HepG2 (cell line): ENCODE results near the gene ABCC1. TPM values are rescaled to one million over a fixed set of nuclear protein-coding genes. Genes with fewer than 3 reads are reported as not detected.
A peak's percentile ranks its signal among the peaks of the same experiment; 100 is the strongest.

ENCODE experiments used
- ATAC-seq: fragments of 200-7000 bp; cut with Tn5 transposase; 3 replicates; pipeline ENCODE4 v1.9.1; 2020; ENCODE audit warnings: mild to moderate bottlenecking, moderate library complexity
- BruUV-seq: library from RNA; stranded (reverse); fragments of 400-500 nt; replicated peaks from 2 replicates; lab custom pipeline; 2021; lab: Mats Ljungman, UMichigan
- CTCF ChIA-PET: fragments of 300-600 bp; formaldehyde crosslinking; extraction: SDS; loops from one replicate; lab custom pipeline; 2021; ENCODE audit warnings: low total read pairs, inconsistent platforms, low intra/inter-chr PET ratio; lab: Yijun Ruan, JAX
- POLR2A ChIA-PET: fragments of 350-600 bp; sonication (Branson Sonifier 250); formaldehyde crosslinking; loops from one replicate; lab custom pipeline; 2020; ENCODE audit warnings: antibody characterized with exemption, inconsistent platforms; lab: Yijun Ruan, JAX
- DNase-seq: peaks from one replicate; pipeline ENCODE4 v3.0.0-alpha.2; 2015; ENCODE audit warnings: low spot score
- FAIRE-seq: peaks from 3 replicates; lab custom pipeline; 2011; peaks lifted over from hg19 to GRCh38; lab: Jason Lieb, UNC
- H2AFZ ChIP-seq: one replicate; pipeline ENCODE4 v1.6.1; 2011; ENCODE audit warnings: low read length, inconsistent platforms
- H3K27ac ChIP-seq: fragments of 300-600 bp; 3 replicates; pipeline ENCODE4 v1.8.0; 2011; ENCODE audit warnings: mixed run types, mild to moderate bottlenecking, mixed read lengths, low read length, inconsistent platforms; ENCODE audit not compliant: insufficient read depth; ENCODE audit errors: extremely low read length
- H3K27me3 ChIP-seq, 2 experiments: fragments of 200-600 bp in 1 of 2; 2 replicates in 1 of 2; 3 replicates in 1 of 2; pipeline versions ENCODE4 v1.6.0 to v1.8.0; 2011; ENCODE audit warnings: low read length in 2 of 2, mild to moderate bottlenecking in 2 of 2, moderate library complexity in 2 of 2, inconsistent platforms in 1 of 2; ENCODE audit not compliant: insufficient read depth in 2 of 2, control insufficient read depth in 1 of 2
- H3K36me3 ChIP-seq, 2 experiments: fragments of 200-600 bp in 1 of 2; replicated peaks in 1 of 2; 2 replicates in 1 of 2; 3 replicates in 1 of 2; pipeline versions ENCODE4 v1.5.1 to v1.8.0; 2011; ENCODE audit warnings: low read length in 2 of 2, inconsistent platforms in 1 of 2; ENCODE audit not compliant: insufficient read depth in 2 of 2, control insufficient read depth in 1 of 2
- H3K4me1 ChIP-seq: 2 replicates; pipeline ENCODE4 v1.5.1; 2012; ENCODE audit warnings: low read length, inconsistent platforms; ENCODE audit not compliant: insufficient read depth
- H3K4me2 ChIP-seq: 2 replicates; pipeline ENCODE4 v1.6.0; 2011; ENCODE audit warnings: low read depth, low read length, inconsistent platforms
- H3K4me3 ChIP-seq, 3 experiments: fragments of 200-600 bp in 1 of 3; sonication (generic), shearing (Covaris generic) in 1 of 3; replicated peaks in 1 of 3; 2 replicates each; pipeline ENCODE4 v1.5.1; 2011 to 2016; ENCODE audit warnings: low read length in 3 of 3, inconsistent platforms in 2 of 3, low read depth in 2 of 3, mild to moderate bottlenecking in 2 of 3, control low read depth in 1 of 3, mixed read lengths in 1 of 3; ENCODE audit not compliant: insufficient read depth in 1 of 3
- H3K79me2 ChIP-seq: one replicate; pipeline ENCODE4 v1.6.1; 2011; ENCODE audit warnings: low read length, inconsistent platforms; ENCODE audit not compliant: insufficient read depth
- H3K9ac ChIP-seq: 2 replicates; pipeline ENCODE4 v1.6.0; 2011; ENCODE audit warnings: mild to moderate bottlenecking, low read depth, low read length, inconsistent platforms; ENCODE audit not compliant: insufficient read depth
- H3K9me3 ChIP-seq: 2 replicates; pipeline ENCODE4 v1.5.1; 2012; ENCODE audit warnings: mild to moderate bottlenecking, low read length
- H4K20me1 ChIP-seq: 2 replicates; pipeline ENCODE4 v1.6.0; 2011; ENCODE audit warnings: inconsistent platforms, mild to moderate bottlenecking, low read length, moderate library complexity; ENCODE audit not compliant: insufficient read depth
- MXD3 ChIP-seq: IDR thresholded peaks from 2 replicates; pipeline ENCODE4 v1.6.1; 2016; ENCODE audit warnings: mild to moderate bottlenecking, missing biosample characterization, missing genetic modification reagents
- RAD51 ChIP-seq: fragments of 450-650 bp; IDR thresholded peaks from 2 replicates; pipeline ENCODE4 v1.6.1; 2016; ENCODE audit warnings: borderline replicate concordance
- SNRNP70 ChIP-seq: fragments of 200-400 bp; formaldehyde crosslinking; IDR thresholded peaks from 2 replicates; pipeline ENCODE4 v1.6.1; 2017; ENCODE audit warnings: mild to moderate bottlenecking, low read depth, low read length, moderate library complexity
- TEAD3 ChIP-seq: optimal IDR thresholded peaks from 2 replicates; pipeline ENCODE3; 2016; ENCODE audit warnings: borderline replicate concordance
- ZNF121 ChIP-seq: sonication (generic); formaldehyde crosslinking; IDR thresholded peaks from 2 replicates; pipeline ENCODE4 v1.5.0; 2020; ENCODE audit warnings: mild to moderate bottlenecking, missing genetic modification reagents
- ZNF441 ChIP-seq: sonication (generic); formaldehyde crosslinking; IDR thresholded peaks from 2 replicates; pipeline ENCODE4 v1.7.0; 2021; ENCODE audit warnings: missing genetic modification reagents, borderline replicate concordance
- ZNF792 ChIP-seq: IDR thresholded peaks from 2 replicates; pipeline ENCODE4 v1.6.1; 2016
- WGBS: methylation state at CpG from one replicate; pipeline ENCODE4 v1.1.6; 2017; ENCODE audit warnings: low lambda C conversion rate; 5-methylcytosine and 5-hydroxymethylcytosine counted together
- in situ Hi-C: cut with HindIII; loops from 2 replicates; pipeline ENCODE4 v1.10.0; 2017; ENCODE audit warnings: low pct_unique_long_range_greater_than_20kb; ENCODE audit not compliant: extremely low pct_ligation_motif_present
- intact Hi-C: fragments of 100-400 bp; cut with micrococcal nuclease; formaldehyde crosslinking; loops from one replicate; pipeline ENCODE4 v1.10.0; 2022; ENCODE audit not compliant: unreplicated experiment
- polyA plus RNA-seq, 8 experiments: library from polyadenylated mRNA; depleted of rRNA in 3 of 8; stranded (reverse) in 7 of 8; unstranded in 1 of 8; fragments of >200 nt; fragmentation: Illumina TruSeq in 4 of 8; extraction: Trizol in 4 of 8; gene quantifications; 2 replicates each; pipeline versions ENCODE4 v1.2.1 to v1.2.3, GENCODE V29; 2011 to 2016; ENCODE audit warnings: low read depth in 4 of 8, missing spikeins in 1 of 8, mixed read lengths in 1 of 8; ENCODE audit not compliant: insufficient read depth in 1 of 8
- total RNA-seq, 5 experiments: library from RNA; depleted of rRNA; stranded (reverse); fragments of >200 nt; fragmentation: Illumina TruSeq; extraction: Trizol; gene quantifications; 2 replicates each; pipeline ENCODE4 v1.2.3, GENCODE V29; 2016; ENCODE audit warnings: low read depth in 1 of 5

Gene ABCC1
- total and polyA plus RNA-seq, 2 of the 13 experiments (the other 11 are each of a cell fraction or from before 2014, with no cell fraction given), result 13.0 to 30.6 TPM

GRCh38 chr16:15900357-15900756 lies 49.1 kb upstream of the ABCC1 start:
- FAIRE-seq (peak; percentile 28), DNase-seq (no peak), ATAC-seq (no peak)
- peaks cover 54% of the 10 kb centered on the region for H3K4me1 ChIP-seq
- H3K9ac ChIP-seq, result no peak overlapping the region
- no peaks in the 10 kb centered on the region for H3K36me3 ChIP-seq
- H4K20me1 ChIP-seq, result no peaks in the 10 kb centered on the region
- intact Hi-C loops (no loop called here), in situ Hi-C loops (no loop called here)
- H3K27ac ChIP-seq, result no peak overlapping the region
- peak; percentile 87 for TF ChIP-seq ZNF121
- TF ChIP-seq MXD3, result no peak
- no peak overlapping the region for H2AFZ ChIP-seq
- no peaks in the 10 kb centered on the region for H3K79me2 ChIP-seq
- no TSS peak for BruUV-seq
- no peaks in the 10 kb centered on the region for H3K9me3 ChIP-seq
- POLR2A ChIA-PET, result interaction anchor here (0.9 to 5.2 kb wide), 7 partner anchors 8 to 98 kb away, joined by 3 to 72 read pairs (median 8); partner anchors contain the start of gene CEP20
- no peak overlapping the region for H3K4me2 ChIP-seq
- H3K4me3 ChIP-seq, result no peak overlapping the region
- no peaks in the 10 kb centered on the region for H3K27me3 ChIP-seq
- 70% methylated on average over 3 of the region's 3 CpGs for WGBS
- CTCF ChIA-PET, result no interaction called here

GRCh38 chr16:15900901-15901500 lies 48.4 kb upstream of the ABCC1 start:
- Histone ChIP-seq H4K20me1 (no peaks in the 10 kb centered on the region), H3K27ac (no peak overlapping the region), H3K4me2 (no peak overlapping the region), H3K9me3 (no peaks in the 10 kb centered on the region), H3K36me3 (no peaks in the 10 kb centered on the region), H3K79me2 (no peaks in the 10 kb centered on the region), H2AFZ (no peak overlapping the region), H3K27me3 (no peaks in the 10 kb centered on the region), H3K9ac (no peak overlapping the region), H3K4me3 (no peak overlapping the region), H3K4me1 (peaks cover 49% of the 10 kb centered on the region)
- no peak for FAIRE-seq
- POLR2A ChIA-PET, result interaction anchor here (2.5 to 5.2 kb wide), 2 partner anchors 13 to 14 kb away, joined by 12 to 72 read pairs; partner anchors contain the start of gene CEP20
- WGBS, result 49% methylated on average over 6 of the region's 6 CpGs
- in situ Hi-C loops, result no loop called here
- DNase-seq, result no peak
- intact Hi-C loops, result no loop called here
- no peak for ATAC-seq
- BruUV-seq, result no TSS peak
- TF ChIP-seq SNRNP70, result no peak
- no peak for TF ChIP-seq ZNF441 (CRISPR knock-in tag)
- no peak for TF ChIP-seq RAD51
- TF ChIP-seq TEAD3 (CRISPR knock-in tag), result no peak
- TF ChIP-seq ZNF792 (CRISPR knock-in tag), result no peak
- CTCF ChIA-PET, result no interaction called here
